ENCODE results near the gene KLRB1.
"Not testable (repeated sequence)": the region's sequence is repeated elsewhere in the genome, so short reads cannot be mapped to it uniquely, and the experiment has no call there.

KLRB1 gene

GRCh38 chr12:9604287-9604686 lies 3.4 kb downstream of the KLRB1 start:
- Mint-ChIP-seq H3K4me3 (no peak overlapping the region), H3K9me3 (peaks cover 2% of the 10 kb centered on the region), H3K27ac (no peak overlapping the region), H3K36me3 (ENCODE audit: low read depth) (peaks cover 2% of the 10 kb centered on the region), H3K27me3 (ENCODE audit: low read depth) (no peaks in the 10 kb centered on the region), H3K4me1 (no peaks in the 10 kb centered on the region)
- TF ChIP-seq CTCF (IDR thresholded peaks at IDR 0.05; ENCODE audit: unreplicated experiment in 3 of 3), result no peak

GRCh38 chr12:9600426-9600825 lies 7.3 kb downstream of the KLRB1 start:
- H3K27ac Mint-ChIP-seq, result peak overlapping the region; percentile 1 to 67 (median 4)
- H3K36me3 Mint-ChIP-seq (ENCODE audit: low read depth); H3K4me3 Mint-ChIP-seq; H3K27me3 Mint-ChIP-seq (ENCODE audit: low read depth); H3K4me1 Mint-ChIP-seq; H3K9me3 Mint-ChIP-seq: not testable (repeated sequence)

GRCh38 chr12:9598363-9598762 lies 9.4 kb downstream of the KLRB1 start:
- H3K36me3 Mint-ChIP-seq (ENCODE audit: low read depth), result no peaks in the 10 kb centered on the region
- H3K27me3 Mint-ChIP-seq (ENCODE audit: low read depth), result no peaks in the 10 kb centered on the region
- H3K4me3 Mint-ChIP-seq, result no peak overlapping the region
- no peaks in the 10 kb centered on the region for H3K9me3 Mint-ChIP-seq
- no peak for TF ChIP-seq CTCF (IDR thresholded peaks at IDR 0.05; ENCODE audit: unreplicated experiment in 3 of 3)
- H3K27ac Mint-ChIP-seq, result no peak overlapping the region
- H3K4me1 Mint-ChIP-seq, result no peaks in the 10 kb centered on the region

- no peaks in the 10 kb centered on the region for H3K36me3 Mint-ChIP-seq (ENCODE audit: low read depth)
- no peaks in the 10 kb centered on the region for H3K27me3 Mint-ChIP-seq (ENCODE audit: low read depth)
- no peak overlapping the region for H3K4me3 Mint-ChIP-seq
- H3K9me3 Mint-ChIP-seq, result no peaks in the 10 kb centered on the region
- H3K27ac Mint-ChIP-seq, result no peak overlapping the region
- TF ChIP-seq CTCF (IDR thresholded peaks at IDR 0.05; ENCODE audit: unreplicated experiment in 3 of 3), result no peak
- no peaks in the 10 kb centered on the region for H3K4me1 Mint-ChIP-seq
Measured at GRCh38 chr12:9597365-9597764, 10.4 kb downstream of the KLRB1 start.

GRCh38 chr12:9590441-9590840 lies 17.3 kb downstream of the KLRB1 start:
- no peaks in the 10 kb centered on the region for H3K4me1 Mint-ChIP-seq
- H3K9me3 Mint-ChIP-seq, result peaks cover 2% of the 10 kb centered on the region
- H3K27ac Mint-ChIP-seq, result no peak overlapping the region
- no peaks in the 10 kb centered on the region for H3K36me3 Mint-ChIP-seq (ENCODE audit: low read depth)
- H3K27me3 Mint-ChIP-seq (ENCODE audit: low read depth), result no peaks in the 10 kb centered on the region
- H3K4me3 Mint-ChIP-seq, result no peak overlapping the region
- no peak for TF ChIP-seq CTCF (IDR thresholded peaks at IDR 0.05; ENCODE audit: unreplicated experiment in 3 of 3)

GRCh38 chr12:9588749-9589148 lies 19.0 kb downstream of the KLRB1 start:
- Mint-ChIP-seq H3K4me3 (no peak overlapping the region), H3K9me3 (peaks cover 2% of the 10 kb centered on the region), H3K27ac (no peak overlapping the region), H3K4me1 (no peaks in the 10 kb centered on the region), H3K27me3 (ENCODE audit: low read depth) (no peaks in the 10 kb centered on the region), H3K36me3 (ENCODE audit: low read depth) (no peaks in the 10 kb centered on the region)
- no peak for TF ChIP-seq CTCF (IDR thresholded peaks at IDR 0.05; ENCODE audit: unreplicated experiment in 3 of 3)
